SK-N-SH (cell line): Measurements from ENCODE around the gene DCD. TPM values are rescaled to one million over a fixed set of nuclear protein-coding genes. Genes with fewer than 3 reads are reported as not detected.

ENCODE experiments used
- CTCF ChIA-PET: fragments of 300-600, 350-600 bp; formaldehyde crosslinking; extraction: SDS; loops from one replicate; lab custom pipeline; 2021; lab: Yijun Ruan, JAX
- POLR2A ChIA-PET: fragments of 350-600 bp; sonication (Branson Sonifier 250); formaldehyde crosslinking; extraction: SDS; loops from one replicate; lab custom pipeline; 2020; ENCODE audit warnings: antibody characterized with exemption, inconsistent platforms; lab: Yijun Ruan, JAX
- DNase-seq: peaks from one replicate; pipeline ENCODE4 v3.0.0; 2012
- H2AFZ ChIP-seq: fragments of 200-600 bp; sonication (generic); 2 replicates; pipeline ENCODE4 v1.8.1; 2016; ENCODE audit warnings: antibody characterized with exemption, mild to moderate bottlenecking, low read depth
- H3F3A ChIP-seq: fragments of 200-600 bp; sonication (generic); replicated peaks from 2 replicates; pipeline ENCODE3; 2016; ENCODE audit warnings: antibody characterized with exemption, mild to moderate bottlenecking; ENCODE audit not compliant: insufficient read depth
- H3K27ac ChIP-seq, 2 experiments: fragments of 200-500 bp in 1 of 2; fragments of 200-600 bp in 1 of 2; sonication (Bioruptor generic) in 1 of 2; sonication (generic), shearing (Covaris generic) in 1 of 2; 2 replicates each; pipeline versions ENCODE4 v1.5.1 to v1.6.1; 2014 to 2016; ENCODE audit warnings: low read depth in 2 of 2, inconsistent platforms in 1 of 2, low read length in 1 of 2, mild to moderate bottlenecking in 1 of 2, mixed read lengths in 1 of 2
- H3K27me3 ChIP-seq: fragments of 200-600 bp; sonication (generic), shearing (Covaris generic); 2 replicates; pipeline ENCODE4 v1.6.1; 2016; ENCODE audit warnings: mixed run types; ENCODE audit not compliant: insufficient read depth
- H3K36me3 ChIP-seq, 2 experiments: fragments of 200-500 bp in 1 of 2; fragments of 200-600 bp in 1 of 2; sonication (Bioruptor generic) in 1 of 2; sonication (generic) in 1 of 2; replicated peaks in 1 of 2; 2 replicates each; pipeline versions ENCODE3 to v1.5.1; 2014 to 2016; ENCODE audit warnings: low read length in 1 of 2, mild to moderate bottlenecking in 1 of 2; ENCODE audit not compliant: insufficient read depth in 2 of 2, control insufficient read depth in 1 of 2
- H3K4me1 ChIP-seq, 2 experiments: fragments of 200-500 bp in 1 of 2; fragments of 200-600 bp in 1 of 2; sonication (Bioruptor generic) in 1 of 2; sonication (generic), shearing (Covaris generic) in 1 of 2; 2 replicates each; pipeline versions ENCODE4 v1.5.1 to v1.6.1; 2014 to 2016; ENCODE audit warnings: low read depth in 1 of 2, low read length in 1 of 2, mixed run types in 1 of 2; ENCODE audit not compliant: insufficient read depth in 2 of 2, control insufficient read depth in 1 of 2
- H3K4me2 ChIP-seq: fragments of 200-600 bp; sonication (generic), shearing (Covaris generic); 2 replicates; pipeline ENCODE4 v1.6.1; 2017; ENCODE audit warnings: mixed run types
- H3K4me3 ChIP-seq, 2 experiments: fragments of 200-500 bp in 1 of 2; fragments of 200-600 bp in 1 of 2; sonication (Bioruptor generic) in 1 of 2; sonication (generic), shearing (Covaris generic) in 1 of 2; 2 replicates each; pipeline versions ENCODE4 v1.5.1 to v1.8.1; 2014 to 2016; ENCODE audit warnings: low read depth in 2 of 2, inconsistent platforms in 1 of 2, low read length in 1 of 2, mild to moderate bottlenecking in 1 of 2, mixed read lengths in 1 of 2, moderate library complexity in 1 of 2
- H3K79me2 ChIP-seq: fragments of 200-600 bp; sonication (generic); 2 replicates; pipeline ENCODE4 v1.8.1; 2017; ENCODE audit warnings: mild to moderate bottlenecking; ENCODE audit not compliant: insufficient read depth
- H3K9ac ChIP-seq: fragments of 200-600 bp; sonication (generic); 2 replicates; pipeline ENCODE4 v1.6.1; 2017; ENCODE audit warnings: mixed run types
- H3K9me2 ChIP-seq: fragments of 200-600 bp; sonication (generic); 2 replicates; pipeline ENCODE4 v1.6.1; 2017; ENCODE audit warnings: mixed run types
- H3K9me3 ChIP-seq: fragments of 200-600 bp; sonication (generic); 2 replicates; pipeline ENCODE4 v1.6.1; 2017; ENCODE audit warnings: mixed run types, mild to moderate bottlenecking, moderate library complexity
- H4K20me1 ChIP-seq: fragments of 200-600 bp; sonication (generic); 2 replicates; pipeline ENCODE4 v1.6.1; 2017; ENCODE audit warnings: mild to moderate bottlenecking, mixed run types; ENCODE audit not compliant: insufficient read depth
- EZH2phosphoT487 ChIP-seq: fragments of 200-600 bp; sonication (generic); IDR thresholded peaks from 2 replicates; pipeline ENCODE4 v1.6.1; 2017; ENCODE audit warnings: low read depth, mixed run types, mild to moderate bottlenecking, antibody characterized with exemption, moderate library complexity, borderline replicate concordance
- FOSL2 ChIP-seq: IDR thresholded peaks from 2 replicates; pipeline ENCODE4 v1.4.0; 2012; ENCODE audit warnings: low read depth, mild to moderate bottlenecking, moderate library complexity, borderline replicate concordance
- JUND ChIP-seq: IDR thresholded peaks from 2 replicates; pipeline ENCODE4 v1.4.0; 2012
- PBX3 ChIP-seq: IDR thresholded peaks from 2 replicates; pipeline ENCODE4; 2012
- POLR2AphosphoS5 ChIP-seq: IDR thresholded peaks from 2 replicates; pipeline ENCODE4 v1.6.1; 2012; ENCODE audit warnings: low read depth, low read length
- RAD21 ChIP-seq: IDR thresholded peaks from 2 replicates; pipeline ENCODE4 v1.6.1; 2012; ENCODE audit warnings: mild to moderate bottlenecking, low read length
- RCOR1 ChIP-seq: fragments of 150-350 bp; IDR thresholded peaks from 2 replicates; pipeline ENCODE4 v1.6.1; 2017; ENCODE audit warnings: antibody characterized with exemption, low read length
- RFX5 ChIP-seq: IDR thresholded peaks from 2 replicates; pipeline ENCODE4 v1.6.1; 2012; ENCODE audit warnings: mild to moderate bottlenecking, improper control_type of control experiment, low read length
- RXRA ChIP-seq: IDR thresholded peaks from 2 replicates; pipeline ENCODE4 v1.4.0; 2012; ENCODE audit warnings: low read depth, mild to moderate bottlenecking, borderline replicate concordance
- SMC3 ChIP-seq: IDR thresholded peaks from 2 replicates; pipeline ENCODE4 v1.6.1; 2012; ENCODE audit warnings: low read depth, low read length, improper control_type of control experiment
- TAF1 ChIP-seq: IDR thresholded peaks from 2 replicates; pipeline ENCODE4 v1.6.1; 2012; ENCODE audit warnings: low read depth, mild to moderate bottlenecking, low read length, moderate library complexity, borderline replicate concordance
- TEAD4 ChIP-seq: IDR thresholded peaks from 2 replicates; pipeline ENCODE4 v1.4.0; 2012; ENCODE audit warnings: mild to moderate bottlenecking, borderline replicate concordance; ENCODE audit not compliant: insufficient read depth
- USF1 ChIP-seq: IDR thresholded peaks from 2 replicates; pipeline ENCODE4 v1.4.0; 2012; ENCODE audit warnings: low read depth, borderline replicate concordance
- ZBTB33 ChIP-seq: IDR thresholded peaks from 2 replicates; pipeline ENCODE4 v1.4.0; 2012; ENCODE audit warnings: low read depth, borderline replicate concordance
- WGBS: methylation state at CpG from one replicate; pipeline ENCODE4 v1.1.6; 2017; ENCODE audit warnings: low lambda C conversion rate; 5-methylcytosine and 5-hydroxymethylcytosine counted together
- polyA plus RNA-seq, 3 experiments: library from polyadenylated mRNA; depleted of rRNA; stranded (reverse); fragments of >200 nt; gene quantifications; 2 replicates each; pipeline ENCODE4 v1.2.3, GENCODE V29; 2012
- TF ChIP-seq, protein P1 (sequence below): fragments of 150-350 bp; IDR thresholded peaks from 2 replicates; pipeline ENCODE4 v1.6.1; 2016; ENCODE audit warnings: mild to moderate bottlenecking, low read depth, low read length

Gene DCD
- polyA plus RNA-seq, 1 of the 3 experiments (the other 2 are of a cell fraction): not detected

- TF ChIP-seq ZBTB33 (no peak), PBX3 (no peak), POLR2AphosphoS5 (no peak), EZH2phosphoT487 (no peak), RXRA (no peak)
Measured at GRCh38 chr12:54688309-54689033, 40.3 kb upstream of the DCD start (continued).

DNA sequence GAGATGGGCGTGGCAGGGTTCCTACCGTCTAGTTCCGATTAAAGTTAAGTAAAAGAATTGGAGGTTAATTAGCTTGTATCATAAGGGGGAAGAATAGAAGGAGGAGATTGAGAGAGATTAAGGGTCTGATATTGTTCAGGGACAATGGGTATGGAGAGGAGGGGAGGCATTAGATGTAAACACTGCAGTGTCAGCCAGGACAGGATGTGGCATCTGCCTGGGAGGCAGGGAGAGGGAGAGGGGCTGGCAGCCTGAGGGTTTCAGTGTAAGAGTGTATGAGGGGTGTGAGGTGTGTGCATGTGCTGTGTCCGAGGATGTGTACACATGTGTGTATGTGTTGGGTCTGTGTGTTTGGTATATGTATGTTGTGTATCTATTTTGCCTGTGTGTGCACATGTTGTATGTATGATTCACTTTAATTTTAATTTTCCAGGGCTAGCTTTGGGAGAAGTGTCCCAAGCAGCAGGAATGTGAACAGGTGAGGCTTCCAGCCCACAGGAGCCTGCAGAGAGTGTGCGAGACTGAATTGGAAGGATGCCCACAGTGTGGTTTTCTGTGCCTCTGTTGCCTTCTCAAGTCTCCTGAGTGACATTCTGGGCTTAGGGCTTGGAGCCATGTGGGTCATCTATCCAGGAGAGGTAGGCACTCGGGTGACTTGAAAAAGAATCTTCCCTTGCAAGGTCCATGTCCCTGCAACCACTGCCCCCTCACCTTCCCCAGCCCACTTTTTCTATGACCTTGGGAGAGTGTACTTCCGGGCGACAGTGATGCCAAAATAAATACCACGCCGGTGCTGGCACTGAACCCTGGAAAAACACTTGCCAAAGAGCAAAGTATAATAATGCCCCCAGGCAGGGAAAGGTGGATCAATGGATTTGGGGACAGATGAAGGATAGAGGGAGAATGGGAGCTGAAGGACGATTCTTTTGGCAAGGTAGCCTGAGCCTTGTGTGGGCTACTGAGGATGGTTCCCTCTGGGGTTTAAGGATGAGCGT is 36.8 kb upstream of the DCD start:
- WGBS: under 1% methylated on average over 12 of the region's 12 CpGs
- TF ChIP-seq, protein P1, sequence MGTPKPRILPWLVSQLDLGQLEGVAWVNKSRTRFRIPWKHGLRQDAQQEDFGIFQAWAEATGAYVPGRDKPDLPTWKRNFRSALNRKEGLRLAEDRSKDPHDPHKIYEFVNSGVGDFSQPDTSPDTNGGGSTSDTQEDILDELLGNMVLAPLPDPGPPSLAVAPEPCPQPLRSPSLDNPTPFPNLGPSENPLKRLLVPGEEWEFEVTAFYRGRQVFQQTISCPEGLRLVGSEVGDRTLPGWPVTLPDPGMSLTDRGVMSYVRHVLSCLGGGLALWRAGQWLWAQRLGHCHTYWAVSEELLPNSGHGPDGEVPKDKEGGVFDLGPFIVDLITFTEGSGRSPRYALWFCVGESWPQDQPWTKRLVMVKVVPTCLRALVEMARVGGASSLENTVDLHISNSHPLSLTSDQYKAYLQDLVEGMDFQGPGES: no peak
- no peak for TF ChIP-seq TAF1
- no peak for TF ChIP-seq RAD21
- TF ChIP-seq ZBTB33: no peak
- TF ChIP-seq POLR2AphosphoS5: no peak
- TF ChIP-seq SMC3: no peak
- TF ChIP-seq RFX5: no peak
- TF ChIP-seq RXRA: no peak
- no peak for TF ChIP-seq FOSL2
- no peak for TF ChIP-seq JUND
- no peak for TF ChIP-seq USF1
- TF ChIP-seq RCOR1: no peak
- no peak for TF ChIP-seq TEAD4

More for the DNA sequence above, 36.8 kb upstream of the DCD start:
- no peak overlapping the region for H3K4me2 ChIP-seq
- no peak for DNase-seq
- H3K27me3 ChIP-seq: no peaks in the 10 kb centered on the region; the same call in 1 of the 2 replicates
- H4K20me1 ChIP-seq: no peaks in the 10 kb centered on the region
- H3K4me3 ChIP-seq: no peak overlapping the region
- no peaks in the 10 kb centered on the region for H3K36me3 ChIP-seq
- H2AFZ ChIP-seq: no peak overlapping the region
- H3K9me2 ChIP-seq: no peaks in the 10 kb centered on the region
- H3F3A ChIP-seq: no peaks in the 10 kb centered on the region
- H3K9ac ChIP-seq: no peak overlapping the region
- ChIA-PET CTCF (no interaction called here), POLR2A (no interaction called here)
- H3K27ac ChIP-seq: no peak overlapping the region
- H3K4me1 ChIP-seq: no peaks in the 10 kb centered on the region
- no peaks in the 10 kb centered on the region for H3K79me2 ChIP-seq
- H3K9me3 ChIP-seq: no peaks in the 10 kb centered on the region
